Measurements from ENCODE around the gene AHNAK. TPM values are rescaled to one million over a fixed set of nuclear protein-coding genes. Genes with fewer than 3 reads are reported as not detected.

AHNAK gene
- total and polyA plus RNA-seq, 11 donors = 84.4 to 861 (median 384) TPM

DNA sequence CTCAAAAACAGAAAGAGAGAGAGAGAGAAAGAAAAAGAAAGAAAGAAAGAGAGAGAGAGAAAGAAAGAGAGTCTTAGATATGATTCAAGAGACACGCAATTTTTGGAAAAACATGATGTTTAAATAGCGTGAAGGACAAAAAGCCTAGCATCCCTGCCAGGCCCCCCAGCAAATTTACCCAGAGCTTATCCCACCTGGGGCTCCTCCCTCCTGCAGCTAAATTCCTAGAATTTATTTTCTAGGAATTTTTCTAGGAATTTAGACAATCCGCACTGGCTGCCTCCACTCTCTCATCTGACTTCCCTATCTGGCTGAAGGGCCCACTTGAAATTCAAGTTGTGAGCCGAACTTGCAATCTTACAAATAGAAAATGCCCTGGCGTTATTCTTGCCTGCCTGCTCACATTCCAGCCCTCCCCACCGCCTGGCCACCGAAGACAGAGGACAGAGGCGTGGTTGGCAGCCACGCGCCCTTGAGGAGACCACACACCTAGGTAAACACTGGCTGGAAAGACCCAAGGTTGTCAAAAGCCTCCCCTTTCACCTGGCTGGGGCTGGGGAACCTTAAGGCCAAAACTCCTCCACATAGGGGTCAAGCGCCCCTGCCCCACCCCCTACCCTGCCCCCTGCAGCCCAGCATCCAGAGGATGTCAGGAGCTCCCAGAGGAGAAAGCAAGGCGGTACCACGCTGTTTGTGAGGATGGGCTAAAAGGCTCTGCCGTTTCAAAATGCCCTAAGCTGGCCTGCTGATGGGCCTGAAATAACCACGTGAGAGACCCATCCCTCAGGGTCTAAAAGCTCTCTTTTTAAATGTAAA is 42.2 kb downstream of the AHNAK start:
- Histone ChIP-seq H3K4me1 (peaks cover 0 to 94% (median 76%) of the 10 kb centered on the region in 12 donors), H3K27ac (peak overlapping the region in 9 of 12 donors; percentile 3 to 88 (median 79)), H3K9me3 (no peaks in the 10 kb centered on the region), H3K36me3 (no peaks in the 10 kb centered on the region), H3K27me3 (no peaks in the 10 kb centered on the region), H3K4me3 (no peak overlapping the region)
- intact Hi-C loops (cut with DNase I) = loop anchor here in 4 of 10 donors (2.0 to 5.0 kb wide), 3 partner anchors 36 to 72 kb away; no protein-coding TSS in a partner anchor
- TF ChIP-seq, protein P1, sequence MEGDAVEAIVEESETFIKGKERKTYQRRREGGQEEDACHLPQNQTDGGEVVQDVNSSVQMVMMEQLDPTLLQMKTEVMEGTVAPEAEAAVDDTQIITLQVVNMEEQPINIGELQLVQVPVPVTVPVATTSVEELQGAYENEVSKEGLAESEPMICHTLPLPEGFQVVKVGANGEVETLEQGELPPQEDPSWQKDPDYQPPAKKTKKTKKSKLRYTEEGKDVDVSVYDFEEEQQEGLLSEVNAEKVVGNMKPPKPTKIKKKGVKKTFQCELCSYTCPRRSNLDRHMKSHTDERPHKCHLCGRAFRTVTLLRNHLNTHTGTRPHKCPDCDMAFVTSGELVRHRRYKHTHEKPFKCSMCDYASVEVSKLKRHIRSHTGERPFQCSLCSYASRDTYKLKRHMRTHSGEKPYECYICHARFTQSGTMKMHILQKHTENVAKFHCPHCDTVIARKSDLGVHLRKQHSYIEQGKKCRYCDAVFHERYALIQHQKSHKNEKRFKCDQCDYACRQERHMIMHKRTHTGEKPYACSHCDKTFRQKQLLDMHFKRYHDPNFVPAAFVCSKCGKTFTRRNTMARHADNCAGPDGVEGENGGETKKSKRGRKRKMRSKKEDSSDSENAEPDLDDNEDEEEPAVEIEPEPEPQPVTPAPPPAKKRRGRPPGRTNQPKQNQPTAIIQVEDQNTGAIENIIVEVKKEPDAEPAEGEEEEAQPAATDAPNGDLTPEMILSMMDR (IDR thresholded peaks at IDR 0.05) = no peak
- no peak for TF ChIP-seq POLR2A (IDR thresholded peaks at IDR 0.05)
- no peak for ATAC-seq
- WGBS, 4 donors = 60 to 69% (median 66%) methylated on average over 14 to 15 of the region's 15 CpGs
- peak in 1 of 5 donors; percentile 39 for DNase-seq

DNA sequence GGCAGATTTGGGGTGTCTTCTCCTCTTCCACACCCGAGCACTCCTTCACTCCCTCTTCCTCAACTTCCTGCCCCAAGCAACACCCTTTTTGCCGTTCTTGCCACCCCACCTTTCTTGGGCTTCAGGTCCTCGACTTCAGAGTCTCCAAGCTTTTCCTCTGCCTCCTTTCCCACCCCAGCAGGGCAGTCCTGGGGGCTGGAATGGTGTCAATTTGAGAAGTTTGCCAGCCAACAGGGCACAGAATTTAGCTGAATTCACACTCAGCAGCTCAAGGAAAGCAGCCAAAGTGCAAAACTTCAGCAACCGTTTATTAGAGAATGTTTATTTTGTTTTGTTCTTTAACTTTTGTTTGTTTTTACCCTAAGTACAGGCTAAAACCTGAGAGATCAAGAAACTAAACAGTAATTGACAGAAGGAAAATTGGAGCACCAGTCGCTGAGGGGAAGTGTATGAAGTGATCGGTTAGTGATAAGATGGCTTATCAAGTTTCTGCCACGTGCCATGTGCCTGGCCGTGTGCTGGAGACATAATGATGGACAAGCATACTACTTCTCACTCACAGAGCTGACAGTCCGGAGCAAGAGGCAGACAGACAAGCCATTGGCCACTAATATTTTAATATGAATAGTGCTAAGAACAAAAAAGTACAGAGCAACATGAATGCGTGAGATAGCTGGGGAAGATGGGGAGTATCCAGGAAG is 44.4 kb downstream of the AHNAK start:
- TF ChIP-seq, protein P1 (IDR thresholded peaks at IDR 0.05) = no peak
- TF ChIP-seq POLR2A (IDR thresholded peaks at IDR 0.05) = no peak
- peak overlapping the region; percentile 15 to 90 (median 78) for H3K27ac ChIP-seq
- 24 to 29% (median 27%) methylated on average over 10 of the region's 10 CpGs for WGBS, 4 donors
- no peaks in the 10 kb centered on the region for H3K36me3 ChIP-seq
- peaks cover 0 to 78% (median 62%) of the 10 kb centered on the region in 12 donors for H3K4me1 ChIP-seq
- no peak for DNase-seq
- no peaks in the 10 kb centered on the region for H3K9me3 ChIP-seq
- no peaks in the 10 kb centered on the region for H3K27me3 ChIP-seq
- no peak for ATAC-seq
- intact Hi-C loops (cut with DNase I) = loop anchor here in 2 of 10 donors (5.0 kb wide), 2 partner anchors 40 to 70 kb away; no protein-coding TSS in a partner anchor
- H3K4me3 ChIP-seq = peak overlapping the region in 1 of 12 donors; percentile 12

DNA sequence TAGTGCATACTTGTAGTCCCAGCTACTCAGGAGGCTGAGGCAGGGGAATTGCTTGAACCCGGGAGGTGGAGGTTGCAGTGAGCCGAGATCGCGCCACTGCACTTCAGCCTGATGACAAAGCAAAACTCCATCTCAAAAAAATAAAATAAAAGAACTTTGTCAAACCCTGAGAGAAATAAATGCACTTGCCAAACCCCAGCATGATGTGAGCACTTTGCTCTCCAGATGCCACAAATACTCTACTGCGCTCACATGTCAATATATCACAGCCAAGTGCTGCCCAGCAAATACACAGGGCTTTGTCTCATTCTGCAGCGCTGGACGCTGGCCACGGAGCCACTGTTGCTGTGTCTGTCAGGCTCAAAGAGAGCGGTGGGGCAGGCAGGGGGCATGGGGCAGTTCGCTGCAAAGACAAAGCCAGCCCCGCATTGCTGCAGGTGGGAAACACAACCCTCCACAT is 45.1 kb downstream of the AHNAK start:
- Histone ChIP-seq H3K4me3 (peak overlapping the region in 2 of 12 donors; percentile 1 to 12), H3K27ac (peak overlapping the region; percentile 15 to 90 (median 78)), H3K27me3 (no peaks in the 10 kb centered on the region), H3K4me1 (peaks cover 0 to 73% (median 56%) of the 10 kb centered on the region in 12 donors), H3K36me3 (no peaks in the 10 kb centered on the region), H3K9me3 (no peaks in the 10 kb centered on the region)
- peak; percentile 39 to 79 (median 64) for ATAC-seq
- TF ChIP-seq, protein P1 (IDR thresholded peaks at IDR 0.05) = no peak
- peak in 4 of 5 donors; percentile 50 to 81 (median 66) for DNase-seq
- 32 to 48% (median 41%) methylated on average over 8 to 11 of the region's 11 CpGs for WGBS, 4 donors
- intact Hi-C loops (cut with DNase I) = loop anchor here in 2 of 10 donors (5.0 kb wide), 2 partner anchors 41 to 69 kb away; no protein-coding TSS in a partner anchor

DNA sequence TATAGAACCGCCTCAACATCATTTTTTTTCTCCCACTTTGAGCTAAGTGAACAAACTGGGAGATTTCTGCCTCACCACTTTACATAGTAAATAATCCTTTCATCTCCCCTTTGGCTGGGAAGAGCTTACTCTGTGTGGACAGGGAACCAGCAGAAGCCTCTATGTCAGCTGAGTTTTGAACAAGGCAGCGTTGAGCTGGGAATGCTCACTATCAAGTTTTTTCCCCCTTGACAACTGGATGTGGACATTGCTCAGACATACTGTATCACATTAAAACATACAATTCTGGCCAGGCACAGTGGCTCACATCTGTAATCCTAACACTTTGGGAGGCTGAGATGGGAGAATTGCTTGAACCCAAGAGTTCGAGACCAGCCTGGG is 46.0 kb downstream of the AHNAK start:
- Histone ChIP-seq H3K4me1 (peaks cover 0 to 67% (median 49%) of the 10 kb centered on the region in 12 donors), H3K27ac (peak overlapping the region in 8 of 12 donors; percentile 75 to 90 (median 82)), H3K9me3 (no peaks in the 10 kb centered on the region), H3K4me3 (no peak overlapping the region), H3K36me3 (no peaks in the 10 kb centered on the region), H3K27me3 (no peaks in the 10 kb centered on the region)
- DNase-seq = no peak
- intact Hi-C loops (cut with DNase I) = loop anchor here in 2 of 10 donors (5.0 kb wide), 2 partner anchors 42 to 68 kb away; no protein-coding TSS in a partner anchor
- WGBS, 4 donors = 84 to 91% (median 86%) methylated on average over 3 of the region's 3 CpGs
- no peak for TF ChIP-seq POLR2A (IDR thresholded peaks at IDR 0.05)
- TF ChIP-seq, protein P1 (IDR thresholded peaks at IDR 0.05) = no peak
- ATAC-seq = no peak
